Ovary (tissue), 9 donors: Measurements from ENCODE around the gene CDC7. TPM values are rescaled to one million over a fixed set of nuclear protein-coding genes. Genes with fewer than 3 reads are reported as not detected.

Experiments
- DNase-seq, 5 donors: peaks; one replicate each; pipeline ENCODE4 v3.0.0-alpha.2; 2019 to 2020
- H3K27ac ChIP-seq, 2 donors: fragments of 200-600 bp; one replicate each; pipeline versions ENCODE4 v1.5.1 to v1.8.0; 2019 to 2022
- H3K27me3 ChIP-seq: fragments of 200-600 bp; one replicate; pipeline ENCODE4 v1.8.0; 2022
- H3K36me3 ChIP-seq: fragments of 200-600 bp; sonication (generic); one replicate; pipeline ENCODE4 v1.5.1; 2019
- H3K4me1 ChIP-seq: one replicate; pipeline ENCODE4 v1.8.1; 2013; ENCODE audit warnings: mild to moderate bottlenecking, moderate library complexity; ENCODE audit not compliant: insufficient read depth
- H3K4me3 ChIP-seq: fragments of 200-600 bp; sonication (generic); one replicate; pipeline ENCODE4 v1.5.1; 2017
- H3K9me3 ChIP-seq, 2 donors: fragments of 200-600 bp in 1 of 2; sonication (generic) in 1 of 2; one replicate each; pipeline versions ENCODE4 v1.5.1 to v1.8.1; 2013 to 2019; ENCODE audit warnings: mild to moderate bottlenecking in 1 of 2, moderate library complexity in 1 of 2
- CTCF ChIP-seq, 3 donors: fragments of 450-650 bp in 2 of 3; fragments of 200-600 bp in 1 of 3; IDR thresholded peaks; one replicate each; pipeline versions ENCODE4 v1.5.1 to v1.8.0; 2016 to 2022; ENCODE audit warnings: antibody characterized with exemption in 3 of 3, mild to moderate bottlenecking in 1 of 3
- EP300 ChIP-seq: sonication (generic); formaldehyde crosslinking; IDR thresholded peaks from one replicate; pipeline ENCODE4 v1.6.1; 2017; ENCODE audit warnings: antibody characterized with exemption
- POLR2A ChIP-seq: fragments of 450-650 bp; IDR thresholded peaks from one replicate; pipeline ENCODE4 v1.6.1; 2017; ENCODE audit warnings: antibody characterized with exemption, mild to moderate bottlenecking, moderate library complexity
- WGBS, 3 donors: extraction: QIAGEN DNeasy Blood & Tissue Kit in 1 of 3; methylation state at CpG; one replicate each; pipeline versions ENCODE4 v1.1.5 to v1.1.7; 2013 to 2017; 5-methylcytosine and 5-hydroxymethylcytosine counted together
- intact Hi-C, 4 donors: fragments of 100-400 bp; cut with DNase I; formaldehyde crosslinking; loops; one replicate each; pipeline versions ENCODE4 v1.11.0 to v1.15.1; 2022 to 2023
- polyA plus RNA-seq, 2 donors: library from polyadenylated mRNA; stranded (reverse); fragments of 200-250 nt in 1 of 2; fragments of 350-450 nt in 1 of 2; fragmentation: Illumina TruSeq in 1 of 2; extraction: RNeasy Lipid Tissue Mini Kit (QIAGEN cat#74804) in 1 of 2; gene quantifications; one replicate each; pipeline ENCODE4 v1.2.3, GENCODE V29; 2013 to 2014
- total RNA-seq, 7 donors: library from RNA; depleted of rRNA in 2 of 7; stranded (reverse); fragments of >200 nt in 2 of 7; fragmentation: NEBNext Ultra II Directional in 3 of 7; extraction: Animal tissue kit (Norgen Biotek cat#: 25700) in 3 of 7; gene quantifications; one replicate each; pipeline versions ENCODE4 v1.1.0 to v1.2.4, GENCODE V29; 2016 to 2023
- donor health status: DM: no; HTN: no; CAD: no; lungs with moderate emphysema.
- donor health status: DM: no; HTN: no; CAD: no.
- donor health status: Bipolar disorder and iron deficiency.
- donor health status: DM: yes; HTN: yes; CAD: no.
- donor health status: DM: no; HTN: no; CAD: no.
- donor health status: DM: yes; HTN: yes; CAD: no.

CDC7 gene
- total and polyA plus RNA-seq, 9 donors, result 1.2 to 5.5 (median 2.9) TPM

- no peak for TF ChIP-seq CTCF (IDR thresholded peaks at IDR 0.05)
- TF ChIP-seq POLR2A, result no peak
- TF ChIP-seq EP300, result no peak
- intact Hi-C loops, result loop anchor here in 3 of 4 donors (10.0 kb wide), 3 partner anchors 100 to 790 kb away; partner anchors contain the start of genes GLMN (in 2 of the 3), RPAP2 (in 2 of the 3) and HFM1 (in 1 of the 3)
- Histone ChIP-seq H3K27ac (no peak overlapping the region), H3K27me3 (no peaks in the 10 kb centered on the region), H3K9me3 (no peaks in the 10 kb centered on the region), H3K4me1 (peaks cover 2% of the 10 kb centered on the region), H3K36me3 (no peaks in the 10 kb centered on the region), H3K4me3 (no peak overlapping the region)
- DNase-seq, result no peak
- 85 to 88% (median 85%) methylated on average over 3 of the region's 3 CpGs for WGBS, 3 donors
Measured at GRCh38 chr1:91505086-91505485, 4.4 kb downstream of the CDC7 start.

GRCh38 chr1:91506071-91506470 lies 5.4 kb downstream of the CDC7 start:
- H3K4me3 ChIP-seq, result no peak overlapping the region
- WGBS, 3 donors, result 83 to 85% (median 83%) methylated on average over 4 of the region's 4 CpGs
- no peaks in the 10 kb centered on the region for H3K27me3 ChIP-seq
- no peaks in the 10 kb centered on the region for H3K4me1 ChIP-seq
- intact Hi-C loops, result loop anchor here in 3 of 4 donors (10.0 kb wide), 3 partner anchors 101 to 789 kb away; partner anchors contain the start of genes GLMN (in 2 of the 3), RPAP2 (in 2 of the 3) and HFM1 (in 1 of the 3)
- H3K9me3 ChIP-seq, result no peaks in the 10 kb centered on the region
- no peaks in the 10 kb centered on the region for H3K36me3 ChIP-seq
- no peak for DNase-seq
- TF ChIP-seq CTCF (IDR thresholded peaks at IDR 0.05), result no peak
- H3K27ac ChIP-seq, result no peak overlapping the region

- intact Hi-C loops, result loop anchor here in 3 of 4 donors (10.0 kb wide), 3 partner anchors 103 to 787 kb away; partner anchors contain the start of genes GLMN (in 2 of the 3), RPAP2 (in 2 of the 3) and HFM1 (in 1 of the 3)
- no peak for DNase-seq
Measured at GRCh38 chr1:91507328-91507727, 6.7 kb downstream of the CDC7 start.

GRCh38 chr1:91510754-91511153 lies 10.1 kb downstream of the CDC7 start:
- DNase-seq, result no peak
- no peak for TF ChIP-seq CTCF (IDR thresholded peaks at IDR 0.05)
- Histone ChIP-seq H3K4me1 (no peaks in the 10 kb centered on the region), H3K4me3 (no peak overlapping the region), H3K9me3 (no peaks in the 10 kb centered on the region), H3K27ac (no peak overlapping the region), H3K36me3 (no peaks in the 10 kb centered on the region), H3K27me3 (no peaks in the 10 kb centered on the region)
- WGBS, 3 donors, result 80 to 90% (median 86%) methylated on average over 1 of the region's 1 CpG
- intact Hi-C loops, result loop anchor here in 3 of 4 donors (5.0 kb wide), 1 partner anchor 417 kb away; no protein-coding TSS in a partner anchor

More at GRCh38 chr1:91507328-91507727, 6.7 kb downstream of the CDC7 start:
- WGBS, 3 donors, result 73 to 79% (median 74%) methylated on average over 2 of the region's 2 CpGs
- no peaks in the 10 kb centered on the region for H3K27me3 ChIP-seq
- TF ChIP-seq POLR2A, result no peak
- no peak for TF ChIP-seq CTCF (IDR thresholded peaks at IDR 0.05)
- TF ChIP-seq EP300, result no peak
- H3K27ac ChIP-seq, result no peak overlapping the region
- no peaks in the 10 kb centered on the region for H3K4me1 ChIP-seq
- no peaks in the 10 kb centered on the region for H3K36me3 ChIP-seq
- no peak overlapping the region for H3K4me3 ChIP-seq
- H3K9me3 ChIP-seq, result no peaks in the 10 kb centered on the region
